ENCODE results near the gene CCNB2. TPM values are rescaled to one million over a fixed set of nuclear protein-coding genes. Genes with fewer than 3 reads are reported as not detected.

The CCNB2 gene
- total and polyA plus RNA-seq, 2 donors = 19.5 to 75.1 TPM

Other genes with a start within 250 kb of the CCNB2 start
- gene SLTM, start 171.5 kb upstream of the CCNB2 start, total RNA-seq = 107 TPM
- gene SLTM, start 171.5 kb upstream of the CCNB2 start, polyA plus RNA-seq = 104 TPM
- 8.0 TPM for gene RNF111, start 117.5 kb upstream of the CCNB2 start, total RNA-seq
- gene RNF111, start 117.5 kb upstream of the CCNB2 start, polyA plus RNA-seq = 18.3 TPM
- not detected for gene LDHAL6B, start 101.7 kb downstream of the CCNB2 start, total RNA-seq
- gene LDHAL6B, start 101.7 kb downstream of the CCNB2 start, polyA plus RNA-seq = not detected